Smooth muscle cell (in vitro differentiated cells): ENCODE results near the gene ATP9B. TPM values are rescaled to one million over a fixed set of nuclear protein-coding genes. Genes with fewer than 3 reads are reported as not detected.

Experiments used
- DNase-seq: peaks from one replicate; lab custom pipeline; 2025; ENCODE audit not compliant: unreplicated experiment; lab: John Stamatoyannopoulos, UW
- H2AFZ ChIP-seq: fragments of 200-600 bp; sonication (generic); 2 replicates; pipeline ENCODE4 v1.6.0; 2016; ENCODE audit warnings: antibody characterized with exemption, low read depth, mild to moderate bottlenecking
- H3F3A ChIP-seq: fragments of 200-600 bp; sonication (generic); 2 replicates; pipeline ENCODE4 v1.6.0; 2017; ENCODE audit warnings: antibody characterized with exemption, low read depth
- H3K27ac ChIP-seq: fragments of 200-600 bp; sonication (generic); 2 replicates; pipeline ENCODE4 v1.5.1; 2016; ENCODE audit warnings: low read depth, mild to moderate bottlenecking
- H3K27me3 ChIP-seq: fragments of 200-600 bp; sonication (generic); 2 replicates; pipeline ENCODE4 v1.6.1; 2016; ENCODE audit warnings: low read depth, mild to moderate bottlenecking
- H3K36me3 ChIP-seq: fragments of 200-600 bp; sonication (generic); 2 replicates; pipeline ENCODE4 v1.5.1; 2016; ENCODE audit warnings: low read depth
- H3K4me1 ChIP-seq: fragments of 200-600 bp; sonication (generic); 2 replicates; pipeline ENCODE4 v1.5.1; 2016; ENCODE audit warnings: low read depth
- H3K4me2 ChIP-seq: fragments of 200-600 bp; sonication (generic); 2 replicates; pipeline ENCODE4 v1.6.0; 2016; ENCODE audit warnings: mild to moderate bottlenecking
- H3K4me3 ChIP-seq: fragments of 200-600 bp; sonication (generic); 2 replicates; pipeline ENCODE4 v1.5.1; 2016; ENCODE audit warnings: mild to moderate bottlenecking
- H3K79me2 ChIP-seq: fragments of 200-600 bp; sonication (generic); 2 replicates; pipeline ENCODE4 v1.6.0; 2016; ENCODE audit warnings: low read depth, mild to moderate bottlenecking
- H3K9ac ChIP-seq: fragments of 200-600 bp; sonication (generic); 2 replicates; pipeline ENCODE4 v1.6.0; 2016; ENCODE audit warnings: low read depth
- H3K9me3 ChIP-seq: fragments of 200-600 bp; sonication (generic); replicated peaks from 2 replicates; pipeline ENCODE4 v1.5.1; 2016; ENCODE audit warnings: low read depth
- H4K20me1 ChIP-seq: fragments of 200-600 bp; sonication (generic); 2 replicates; pipeline ENCODE4 v1.6.0; 2016; ENCODE audit warnings: low read depth
- CTCF ChIP-seq: fragments of 200-600 bp; sonication (generic); IDR thresholded peaks from 2 replicates; pipeline ENCODE4 v1.5.1; 2017; ENCODE audit warnings: borderline replicate concordance, mild to moderate bottlenecking, antibody characterized with exemption; ENCODE audit not compliant: insufficient read depth, poor library complexity, severe bottlenecking
- WGBS: methylation state at CpG from one replicate; pipeline ENCODE4 v1.1.7; 2016; ENCODE audit warnings: low lambda C conversion rate; 5-methylcytosine and 5-hydroxymethylcytosine counted together
- polyA plus RNA-seq: library from polyadenylated mRNA; unstranded; fragments of >200 nt; fragmentation: Nextera tagmentation; extraction: Ambion mirVana; gene quantifications from 2 replicates; pipeline ENCODE4 v1.2.1, GENCODE V29; 2016
- total RNA-seq: library from RNA; depleted of rRNA; stranded (reverse); fragments of >200 nt; gene quantifications from 2 replicates; pipeline ENCODE4 v1.2.3, GENCODE V29; 2014

Gene ATP9B
- total and polyA plus RNA-seq, 2 experiments from 2014 or later: 6.1 to 16.4 TPM

GRCh38 chr18:79335833-79336360 is 266.7 kb downstream of the ATP9B start:
- Histone ChIP-seq H4K20me1 (no peaks in the 10 kb centered on the region), H3K4me1 (no peaks in the 10 kb centered on the region), H3K27me3 (no peaks in the 10 kb centered on the region), H3F3A (no peaks in the 10 kb centered on the region), H3K27ac (no peak overlapping the region), H3K36me3 (peaks cover 4% of the 10 kb centered on the region), H3K79me2 (no peaks in the 10 kb centered on the region), H3K4me3 (no peak overlapping the region), H3K9ac (no peak overlapping the region), H3K9me3 (no peaks in the 10 kb centered on the region), H2AFZ (no peak overlapping the region), H3K4me2 (no peak overlapping the region)
- WGBS: 98% methylated on average over 23 of the region's 23 CpGs
- TF ChIP-seq CTCF: no peak
- no peak for DNase-seq

GRCh38 chr18:79336556-79337142 is 267.5 kb downstream of the ATP9B start:
- Histone ChIP-seq H3K79me2 (no peaks in the 10 kb centered on the region), H3K27me3 (no peaks in the 10 kb centered on the region), H3K9me3 (no peaks in the 10 kb centered on the region), H3K4me2 (no peak overlapping the region), H3K36me3 (no peaks in the 10 kb centered on the region), H3F3A (no peaks in the 10 kb centered on the region), H3K4me3 (no peak overlapping the region), H3K27ac (no peak overlapping the region), H3K9ac (no peak overlapping the region), H3K4me1 (no peaks in the 10 kb centered on the region), H4K20me1 (no peaks in the 10 kb centered on the region), H2AFZ (no peak overlapping the region)
- WGBS: 97% methylated on average over 20 of the region's 20 CpGs
- TF ChIP-seq CTCF: no peak
- no peak for DNase-seq

GRCh38 chr18:79337184-79337583 is 268.0 kb downstream of the ATP9B start:
- H3K9ac ChIP-seq: no peak overlapping the region

More at GRCh38 chr18:79337184-79337583, 268.0 kb downstream of the ATP9B start:
- Histone ChIP-seq H3K4me1 (no peaks in the 10 kb centered on the region), H4K20me1 (no peaks in the 10 kb centered on the region), H2AFZ (no peak overlapping the region), H3K79me2 (no peaks in the 10 kb centered on the region), H3K4me2 (no peak overlapping the region), H3K36me3 (no peaks in the 10 kb centered on the region), H3K4me3 (no peak overlapping the region), H3K27ac (no peak overlapping the region), H3F3A (no peaks in the 10 kb centered on the region), H3K27me3 (no peaks in the 10 kb centered on the region), H3K9me3 (no peaks in the 10 kb centered on the region)
- no peak for DNase-seq
- WGBS: 97% methylated on average over 19 of the region's 19 CpGs
- no peak for TF ChIP-seq CTCF
